Ascending aorta (tissue), 2 donors: ENCODE data around the gene SRGAP1. TPM values are rescaled to one million over a fixed set of nuclear protein-coding genes. Genes with fewer than 3 reads are reported as not detected.

Experiments used
- DNase-seq, 2 donors: peaks; one replicate each; pipeline ENCODE4 v3.0.0-alpha.2; 2019; ENCODE audit warnings: low spot score in 2 of 2
- H3K27ac ChIP-seq, 2 donors: fragments of 200-600 bp; sonication (generic); one replicate each; pipeline ENCODE4 v1.5.1; 2016 to 2017; ENCODE audit warnings: mild to moderate bottlenecking in 1 of 2
- H3K27me3 ChIP-seq: fragments of 200-600 bp; sonication (generic); one replicate; pipeline ENCODE4 v1.5.1; 2017
- H3K36me3 ChIP-seq, 2 donors: fragments of 200-600 bp; sonication (generic); one replicate each; pipeline ENCODE4 v1.5.1; 2016
- H3K4me1 ChIP-seq, 2 donors: fragments of 200-600 bp; sonication (generic); one replicate each; pipeline ENCODE4 v1.5.1; 2016 to 2017; ENCODE audit warnings: mild to moderate bottlenecking in 1 of 2
- H3K4me3 ChIP-seq, 2 donors: fragments of 200-600 bp; sonication (generic); one replicate each; pipeline ENCODE4 v1.5.1; 2016 to 2017; ENCODE audit warnings: mild to moderate bottlenecking in 1 of 2
- H3K9me3 ChIP-seq, 2 donors: fragments of 200-600 bp; sonication (generic); one replicate each; pipeline ENCODE4 v1.5.1; 2016
- CTCF ChIP-seq, 3 experiments: fragments of 200-600 bp in 2 of 3; fragments of 450-650 bp in 1 of 3; sonication (generic) in 2 of 3; IDR thresholded peaks; one replicate each; pipeline ENCODE4 v1.5.1; 2016 to 2019; ENCODE audit warnings: antibody characterized with exemption in 3 of 3, mild to moderate bottlenecking in 1 of 3, moderate library complexity in 1 of 3
- intact Hi-C: fragments of 100-400 bp; cut with DNase I; formaldehyde crosslinking; loops from one replicate; pipeline ENCODE4 v1.15.1; 2023
- total RNA-seq: library from RNA; depleted of rRNA; stranded (reverse); fragments of >200 nt; gene quantifications from one replicate; pipeline ENCODE4 v1.1.0, GENCODE V29; 2016

The SRGAP1 gene
- total RNA-seq, 1 donor from 2014 or later, result 5.5 TPM

GRCh38 chr12:64044191-64044590, 199.7 kb downstream of the SRGAP1 start:
- peaks cover 0 to 2% of the 10 kb centered on the region in 2 donors for H3K36me3 ChIP-seq
- H3K27me3 ChIP-seq, result no peaks in the 10 kb centered on the region
- no peak overlapping the region for H3K27ac ChIP-seq
- H3K9me3 ChIP-seq, result no peaks in the 10 kb centered on the region
- H3K4me1 ChIP-seq, result no peaks in the 10 kb centered on the region
- H3K4me3 ChIP-seq, result no peak overlapping the region
- intact Hi-C loops, result no loop called here
- TF ChIP-seq CTCF (IDR thresholded peaks at IDR 0.05), result no peak
- DNase-seq, result no peak

DNA sequence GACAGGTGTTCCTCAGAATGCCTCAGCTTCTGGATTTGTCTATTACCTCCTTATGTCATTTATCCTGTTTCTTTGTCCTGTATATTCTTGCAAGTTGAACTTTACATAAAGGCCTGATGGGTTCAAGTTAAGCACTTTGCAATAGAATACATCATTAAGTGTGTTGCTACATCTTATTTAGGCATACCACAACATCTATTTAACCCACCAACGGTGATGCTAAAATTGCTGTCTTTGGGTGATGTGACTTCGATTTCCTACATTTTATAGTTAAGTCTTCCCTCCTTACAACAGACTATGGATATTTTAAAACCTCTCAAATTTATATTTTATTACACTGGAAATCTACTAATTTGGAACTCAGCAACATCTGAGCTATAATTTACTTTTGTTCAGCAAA, 206.6 kb downstream of the SRGAP1 start:
- H3K4me1 ChIP-seq, result no peaks in the 10 kb centered on the region
- no peak overlapping the region for H3K27ac ChIP-seq
- H3K9me3 ChIP-seq, result peaks cover 0 to 8% of the 10 kb centered on the region in 2 donors
- H3K4me3 ChIP-seq, result no peak overlapping the region
- no peaks in the 10 kb centered on the region for H3K27me3 ChIP-seq
- peaks cover 0 to 2% of the 10 kb centered on the region in 2 donors for H3K36me3 ChIP-seq
- intact Hi-C loops, result no loop called here
- no peak for DNase-seq
- TF ChIP-seq CTCF (IDR thresholded peaks at IDR 0.05), result no peak

- no peak for TF ChIP-seq CTCF (IDR thresholded peaks at IDR 0.05)
- intact Hi-C loops, result no loop called here
- no peaks in the 10 kb centered on the region for H3K4me1 ChIP-seq
- no peak overlapping the region for H3K27ac ChIP-seq
- no peaks in the 10 kb centered on the region for H3K27me3 ChIP-seq
- peaks cover 0 to 8% of the 10 kb centered on the region in 2 donors for H3K9me3 ChIP-seq
- no peak for DNase-seq
- no peak overlapping the region for H3K4me3 ChIP-seq
- peaks cover 0 to 2% of the 10 kb centered on the region in 2 donors for H3K36me3 ChIP-seq
These were observed 208.6 kb downstream of the SRGAP1 start for GRCh38 chr12:64053117-64053516.

GRCh38 chr12:64054079-64054520, 209.6 kb downstream of the SRGAP1 start:
- intact Hi-C loops, result no loop called here

GRCh38 chr12:64056741-64057140, 212.2 kb downstream of the SRGAP1 start:
- no peak for TF ChIP-seq CTCF (IDR thresholded peaks at IDR 0.05)
- DNase-seq, result no peak
- intact Hi-C loops, result no loop called here

More at GRCh38 chr12:64054079-64054520, 209.6 kb downstream of the SRGAP1 start:
- no peaks in the 10 kb centered on the region for H3K36me3 ChIP-seq
- no peak for TF ChIP-seq CTCF (IDR thresholded peaks at IDR 0.05)
- H3K4me3 ChIP-seq, result no peak overlapping the region
- H3K27ac ChIP-seq, result no peak overlapping the region
- H3K27me3 ChIP-seq, result no peaks in the 10 kb centered on the region
- no peaks in the 10 kb centered on the region for H3K4me1 ChIP-seq
- peaks cover 0 to 8% of the 10 kb centered on the region in 2 donors for H3K9me3 ChIP-seq
- no peak for DNase-seq

DNA sequence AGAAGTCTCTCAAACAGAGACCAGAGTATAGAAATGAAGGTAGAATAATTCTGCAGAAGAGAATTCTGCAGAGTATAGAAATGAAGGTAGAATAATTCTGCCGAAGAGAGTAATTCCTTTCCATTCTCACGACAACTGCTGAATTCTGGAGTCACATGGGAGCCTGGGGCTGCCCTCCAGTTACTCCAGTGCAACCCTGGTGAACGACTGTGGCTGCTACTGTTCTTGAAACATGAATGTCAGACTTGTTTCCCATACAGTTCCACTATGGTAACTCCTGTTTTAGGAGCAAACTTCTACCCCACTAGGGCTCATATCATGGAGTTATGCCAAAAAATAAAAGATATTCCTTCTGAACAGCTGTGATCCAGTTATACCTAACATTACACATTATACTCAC, 213.2 kb downstream of the SRGAP1 start:
- H3K4me1 ChIP-seq, result no peaks in the 10 kb centered on the region
- H3K4me3 ChIP-seq, result no peak overlapping the region
- DNase-seq, result no peak
- TF ChIP-seq CTCF (IDR thresholded peaks at IDR 0.05), result no peak
- intact Hi-C loops, result no loop called here
- H3K27me3 ChIP-seq, result no peaks in the 10 kb centered on the region
- no peaks in the 10 kb centered on the region for H3K9me3 ChIP-seq
- H3K27ac ChIP-seq, result no peak overlapping the region
- no peaks in the 10 kb centered on the region for H3K36me3 ChIP-seq

More at GRCh38 chr12:64056741-64057140, 212.2 kb downstream of the SRGAP1 start:
- Histone ChIP-seq H3K27ac (no peak overlapping the region), H3K9me3 (no peaks in the 10 kb centered on the region), H3K36me3 (no peaks in the 10 kb centered on the region), H3K27me3 (no peaks in the 10 kb centered on the region), H3K4me1 (no peaks in the 10 kb centered on the region), H3K4me3 (no peak overlapping the region)
